K562 (cell line): ENCODE results near the gene DGKK. TPM values are rescaled to one million over a fixed set of nuclear protein-coding genes. Genes with fewer than 3 reads are reported as not detected.

Experiments used
- ATAC-seq: fragments of 200-7000 bp; cut with Tn5 transposase; 3 replicates; pipeline ENCODE4 v1.9.1; 2020; ENCODE audit warnings: moderate library complexity
- BruUV-seq: library from RNA; stranded (reverse); fragments of 400-500 nt; replicated peaks from 2 replicates; lab custom pipeline; 2021; lab: Mats Ljungman, UMichigan
- CTCF ChIA-PET: fragments of 300-600 bp; formaldehyde crosslinking; extraction: SDS; loops from one replicate; lab custom pipeline; 2021; ENCODE audit warnings: low intra/inter-chr PET ratio; lab: Yijun Ruan, JAX
- POLR2A ChIA-PET: fragments of 300-600, 350-650 bp; sonication (Branson Sonifier 250); formaldehyde crosslinking; extraction: SDS; loops from one replicate; lab custom pipeline; 2021; ENCODE audit warnings: antibody characterized with exemption, inconsistent platforms; lab: Yijun Ruan, JAX
- DNase-seq, 4 experiments: peaks; one replicate each; pipeline versions ENCODE4 v3.0.0 to v3.0.0-alpha.2; 2011 to 2018; ENCODE audit warnings: low spot score in 3 of 4, mixed read lengths in 3 of 4; ENCODE audit errors: extremely low read depth in 1 of 4
- FAIRE-seq: peaks from 2 replicates; lab custom pipeline; 2011; peaks lifted over from hg19 to GRCh38; lab: Jason Lieb, UNC
- H2AFZ ChIP-seq: 2 replicates; pipeline ENCODE4 v1.6.0; 2011; ENCODE audit warnings: low read depth, low read length, control low read depth, inconsistent platforms
- H3K27ac ChIP-seq: fragments of 200-600 bp; 3 replicates; pipeline ENCODE4 v1.8.0; 2011; ENCODE audit warnings: low read depth, mild to moderate bottlenecking, control low read depth, inconsistent platforms, low read length, moderate library complexity, mixed read lengths; ENCODE audit errors: extremely low read depth
- H3K27me3 ChIP-seq, 2 experiments: fragments of 300-600 bp in 1 of 2; 2 replicates in 1 of 2; 3 replicates in 1 of 2; pipeline versions ENCODE4 v1.6.0 to v1.8.0; 2011; ENCODE audit warnings: inconsistent platforms in 2 of 2, low read length in 2 of 2, mild to moderate bottlenecking in 1 of 2, mixed read lengths in 1 of 2, moderate library complexity in 1 of 2; ENCODE audit not compliant: control insufficient read depth in 2 of 2, insufficient read depth in 2 of 2
- H3K36me3 ChIP-seq: fragments of 300-600 bp; 3 replicates; pipeline ENCODE4 v1.8.0; 2011; ENCODE audit warnings: mild to moderate bottlenecking, low read length, inconsistent platforms; ENCODE audit not compliant: control insufficient read depth, insufficient read depth
- H3K4me1 ChIP-seq, 2 experiments: fragments of 200-600 bp in 1 of 2; replicated peaks in 1 of 2; 2 replicates in 1 of 2; 3 replicates in 1 of 2; pipeline versions ENCODE4 v1.5.1 to v1.8.0; 2011; ENCODE audit warnings: inconsistent platforms in 2 of 2, low read length in 2 of 2, mild to moderate bottlenecking in 1 of 2, mixed read lengths in 1 of 2, moderate library complexity in 1 of 2; ENCODE audit not compliant: control insufficient read depth in 2 of 2, insufficient read depth in 2 of 2
- H3K4me2 ChIP-seq: 2 replicates; pipeline ENCODE4 v1.6.1; 2011; ENCODE audit warnings: low read length, control low read depth, inconsistent platforms, mixed read lengths; ENCODE audit not compliant: insufficient read depth
- H3K4me3 ChIP-seq: fragments of 200-600 bp; sonication (generic), shearing (Covaris generic); 2 replicates; pipeline ENCODE4 v1.5.1; 2016; ENCODE audit warnings: control low read depth, inconsistent platforms
- H3K79me2 ChIP-seq: fragments of 200-600 bp; 3 replicates; pipeline ENCODE4 v1.8.0; 2011; ENCODE audit warnings: low read length, inconsistent platforms; ENCODE audit not compliant: control insufficient read depth, insufficient read depth
- H3K9ac ChIP-seq, 2 experiments: 2 replicates each; pipeline versions ENCODE4 v1.6.0 to v1.6.1; 2011; ENCODE audit warnings: low read depth in 2 of 2, low read length in 2 of 2, control low read depth in 1 of 2, inconsistent platforms in 1 of 2, mild to moderate bottlenecking in 1 of 2, mixed read lengths in 1 of 2; ENCODE audit not compliant: insufficient read depth in 1 of 2
- H3K9me1 ChIP-seq: one replicate; pipeline ENCODE4 v1.6.0; 2011; ENCODE audit warnings: inconsistent platforms, mild to moderate bottlenecking, low read length, moderate library complexity; ENCODE audit not compliant: control insufficient read depth, insufficient read depth
- H3K9me3 ChIP-seq: replicated peaks from 2 replicates; pipeline ENCODE4 v1.5.1; 2011; ENCODE audit warnings: low read depth, low read length, inconsistent platforms; ENCODE audit not compliant: control insufficient read depth, insufficient read depth
- H4K20me1 ChIP-seq: replicated peaks from 2 replicates; pipeline ENCODE4 v1.6.1; 2011; ENCODE audit warnings: low read length, inconsistent platforms, mixed read lengths; ENCODE audit not compliant: control insufficient read depth, insufficient read depth
- ARID3A ChIP-seq: IDR thresholded peaks from 2 replicates; pipeline ENCODE4 v1.6.1; 2012; ENCODE audit warnings: low read depth, low read length, improper control_type of control experiment, borderline replicate concordance
- DDX20 ChIP-seq: fragments of 450-650 bp; IDR thresholded peaks from 2 replicates; pipeline ENCODE4 v1.6.1; 2016; ENCODE audit warnings: missing genetic modification characterization, low read depth, mild to moderate bottlenecking, missing compliant biosample characterization, moderate library complexity
- KLF1 ChIP-seq: fragments of 450-650 bp; IDR thresholded peaks from 2 replicates; pipeline ENCODE4 v1.6.1; 2016; ENCODE audit warnings: missing genetic modification characterization, missing compliant biosample characterization
- KLF10 ChIP-seq: fragments of 250-450 bp; sonication (Bioruptor Pico); IDR thresholded peaks from 2 replicates; pipeline ENCODE4 v1.6.1; 2021; ENCODE audit warnings: matching md5 sums
- MBD1 ChIP-seq: fragments of 250-450 bp; sonication (Bioruptor Pico); IDR thresholded peaks from 2 replicates; pipeline ENCODE4 v1.8.0; 2022; ENCODE audit warnings: inconsistent platforms
- MTF1 ChIP-seq: fragments of 250-450 bp; sonication (Bioruptor Pico); IDR thresholded peaks from 2 replicates; pipeline ENCODE4 v1.9.0; 2021; ENCODE audit warnings: moderate library complexity, mild to moderate bottlenecking, inconsistent platforms, borderline replicate concordance
- NR2C1 ChIP-seq, 2 experiments: fragments of 450-650 bp; IDR thresholded peaks; 2 replicates each; pipeline ENCODE4 v1.6.1; 2017; ENCODE audit warnings: mild to moderate bottlenecking in 2 of 2, antibody characterized with exemption in 1 of 2, inconsistent platforms in 1 of 2, missing compliant biosample characterization in 1 of 2, missing genetic modification characterization in 1 of 2
- PHF8 ChIP-seq: fragments of 200-600 bp; sonication (generic); IDR thresholded peaks from 2 replicates; pipeline ENCODE4 v1.6.1; 2012; ENCODE audit warnings: mixed run types, mild to moderate bottlenecking, inconsistent platforms, low read length, moderate library complexity, borderline replicate concordance
- PRMT5 ChIP-seq: sonication (generic); formaldehyde crosslinking; IDR thresholded peaks from 2 replicates; pipeline ENCODE4 v1.5.0; 2020; ENCODE audit warnings: missing genetic modification reagents
- RBM39 ChIP-seq: fragments of 200-400 bp; formaldehyde crosslinking; optimal IDR thresholded peaks from 2 replicates; pipeline ENCODE3; 2018; ENCODE audit warnings: low read depth, low read length
- SP2 ChIP-seq: IDR thresholded peaks from 2 replicates; pipeline ENCODE4 v1.6.1; 2011; ENCODE audit warnings: mild to moderate bottlenecking, low read depth, low read length, moderate library complexity; ENCODE audit not compliant: poor library complexity, severe bottlenecking; ENCODE audit errors: extremely low read depth
- TAF9B ChIP-seq: fragments of 450-650 bp; IDR thresholded peaks from 2 replicates; pipeline ENCODE4 v1.6.1; 2018; ENCODE audit warnings: mild to moderate bottlenecking; ENCODE audit not compliant: partially characterized antibody
- TRIM28 ChIP-seq: fragments of 450-650 bp; IDR thresholded peaks from 2 replicates; pipeline ENCODE4 v1.6.1; 2017
- ZNF174 ChIP-seq: fragments of 250-450 bp; sonication (Bioruptor Pico); IDR thresholded peaks from 2 replicates; pipeline ENCODE4 v1.4.0; 2020; ENCODE audit warnings: mild to moderate bottlenecking
- ZNF197 ChIP-seq: fragments of 200-800 bp; sonication (Bioruptor generic); IDR thresholded peaks from 2 replicates; pipeline ENCODE4 v1.6.1; 2016; ENCODE audit warnings: low read depth, missing genetic modification characterization, missing compliant biosample characterization
- ZNF639 ChIP-seq, 2 experiments: fragments of 200-800 bp in 1 of 2; sonication (Bioruptor generic) in 1 of 2; sonication (generic) in 1 of 2; formaldehyde crosslinking in 1 of 2; IDR thresholded peaks in 1 of 2; conservative IDR thresholded peaks in 1 of 2; 2 replicates each; pipeline versions ENCODE4 v1.5.0 to v1.6.1; 2016 to 2020; ENCODE audit warnings: missing compliant biosample characterization in 1 of 2, missing genetic modification characterization in 1 of 2, missing genetic modification reagents in 1 of 2
- ZNF655 ChIP-seq: fragments of 250-450 bp; sonication (Bioruptor Pico); IDR thresholded peaks from 2 replicates; pipeline ENCODE4 v1.5.0; 2021
- WGBS: fragments of 100-300 bp; shearing (Covaris generic); methylation state at CpG from one replicate; pipeline ENCODE4 v1.1.6; 2016; ENCODE audit warnings: low coverage, mixed read lengths; ENCODE audit not compliant: insufficient coverage; ENCODE audit errors: missing lambda C conversion rate; 5-methylcytosine and 5-hydroxymethylcytosine counted together
- in situ Hi-C: fragments of 300-500 bp; cut with MboI; formaldehyde crosslinking; loops from 4 replicates; pipeline ENCODE4 v1.15.0; 2018; ENCODE audit warnings: inconsistent platforms, mixed read lengths
- intact Hi-C: fragments of 100-400 bp; cut with micrococcal nuclease; formaldehyde crosslinking; loops from 2 replicates; pipeline ENCODE4 v1.14.2; 2022
- polyA plus RNA-seq, 8 experiments: library from polyadenylated mRNA; depleted of rRNA in 4 of 8; stranded (reverse) in 5 of 8; unstranded in 3 of 8; fragments of >200 nt; fragmentation: Nextera tagmentation in 2 of 8; fragmentation: Illumina TruSeq in 1 of 8; extraction: Ambion mirVana in 2 of 8; extraction: Trizol in 1 of 8; gene quantifications; 2 replicates each; pipeline versions ENCODE4 v1.2.1 to v1.2.3, GENCODE V29; 2011 to 2014; ENCODE audit warnings: inconsistent platforms in 1 of 8, missing spikeins in 1 of 8
- total RNA-seq, 7 experiments: library from RNA; depleted of rRNA in 6 of 7; stranded (reverse); fragments of >200 nt in 6 of 7; fragmentation: Illumina TruSeq in 2 of 7; extraction: Trizol in 2 of 7; gene quantifications; 2 replicates each; pipeline versions ENCODE4 v1.2.1 to v1.2.3, GENCODE V29; 2011 to 2021; ENCODE audit warnings: low replicate concordance in 1 of 7

The DGKK gene
- total and polyA plus RNA-seq, 9 of the 15 experiments (the other 6 are each of a cell fraction or from before 2014, with no cell fraction given) = not detected

- H3K9ac ChIP-seq = no peak overlapping the region
- no peak overlapping the region for H3K4me2 ChIP-seq
- no peak overlapping the region for H2AFZ ChIP-seq
- ChIA-PET CTCF (no interaction called here), POLR2A (interaction anchor here (0.6 kb wide), 1 partner anchor 744 kb away, joined by 3 read pairs; no protein-coding TSS in a partner anchor)
- H3K27ac ChIP-seq = no peak overlapping the region
- intact Hi-C loops = no loop called here
- DNase-seq (no peak), FAIRE-seq (no peak), ATAC-seq (no peak)
- 0% methylated on average over 2 of the region's 2 CpGs for WGBS
- in situ Hi-C loops = no loop called here
- no TSS peak for BruUV-seq
- H3K4me1 ChIP-seq = no peaks in the 10 kb centered on the region
- no peaks in the 10 kb centered on the region for H3K9me3 ChIP-seq
- H3K9me1 ChIP-seq = no peaks in the 10 kb centered on the region
- H4K20me1 ChIP-seq = no peaks in the 10 kb centered on the region
- H3K27me3 ChIP-seq = no peaks in the 10 kb centered on the region
- no peak overlapping the region for H3K4me3 ChIP-seq
- TF ChIP-seq ZNF174 (no peak), ZNF197 (CRISPR knock-in tag) (no peak), DDX20 (no peak), TAF9B (no peak), NR2C1 (IDR thresholded peaks at IDR 0.05) (no peak), NR2C1 (tag; IDR thresholded peaks at IDR 0.05) (no peak), ARID3A (no peak), MBD1 (CRISPR knock-in tag) (no peak), RBM39 (no peak), KLF10 (no peak), PRMT5 (CRISPR knock-in tag) (no peak), ZNF639 (CRISPR knock-in tag; conservative IDR thresholded peaks at IDR 0.05 in 1 of 2, IDR thresholded peaks at IDR 0.05 in 1 of 2) (no peak), PHF8 (no peak), KLF1 (tag) (no peak), MTF1 (no peak), TRIM28 (no peak), ZNF655 (CRISPR knock-in tag) (no peak), SP2 (no peak)
- H3K79me2 ChIP-seq = no peaks in the 10 kb centered on the region
- no peaks in the 10 kb centered on the region for H3K36me3 ChIP-seq
These were observed 22.1 kb upstream of the DGKK start for GRCh38 chrX:50492720-50493119.
